Uterus (tissue), 2 donors: ENCODE data around the gene PNCK.

Experiments
- POLR2A ChIP-seq, 2 donors: fragments of 450-650 bp; IDR thresholded peaks; one replicate each; pipeline ENCODE4 v1.6.1; 2016; ENCODE audit warnings: antibody characterized with exemption in 2 of 2, mild to moderate bottlenecking in 1 of 2, moderate library complexity in 1 of 2
- TF ChIP-seq, protein P1 (sequence below), 4 experiments: fragments of 200-600 bp in 2 of 4; fragments of 450-650 bp in 2 of 4; sonication (generic) in 2 of 4; IDR thresholded peaks; one replicate each; pipeline ENCODE4 v1.5.1; 2016 to 2019; ENCODE audit warnings: antibody characterized with exemption in 4 of 4, mild to moderate bottlenecking in 2 of 4, moderate library complexity in 1 of 4

DNA sequence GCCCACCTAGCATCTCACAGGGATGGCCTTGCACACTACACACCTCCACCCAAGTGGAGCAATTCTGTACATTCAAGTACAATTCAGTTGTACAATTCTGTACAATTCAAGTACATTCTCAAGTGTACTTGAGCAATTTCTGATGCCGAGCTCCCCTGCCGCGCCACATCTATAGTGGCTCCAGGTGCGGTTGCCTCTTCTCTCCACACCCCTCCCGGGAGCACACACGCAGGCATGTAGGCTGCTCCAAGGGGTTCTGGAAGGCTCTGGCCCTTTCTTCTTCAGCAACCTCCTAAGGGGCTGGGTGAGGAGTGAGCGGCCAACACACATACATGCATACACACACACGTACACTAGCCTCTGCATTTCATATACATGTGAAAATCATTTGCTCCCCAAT is 45.5 kb downstream of the PNCK start:
- TF ChIP-seq, protein P1, sequence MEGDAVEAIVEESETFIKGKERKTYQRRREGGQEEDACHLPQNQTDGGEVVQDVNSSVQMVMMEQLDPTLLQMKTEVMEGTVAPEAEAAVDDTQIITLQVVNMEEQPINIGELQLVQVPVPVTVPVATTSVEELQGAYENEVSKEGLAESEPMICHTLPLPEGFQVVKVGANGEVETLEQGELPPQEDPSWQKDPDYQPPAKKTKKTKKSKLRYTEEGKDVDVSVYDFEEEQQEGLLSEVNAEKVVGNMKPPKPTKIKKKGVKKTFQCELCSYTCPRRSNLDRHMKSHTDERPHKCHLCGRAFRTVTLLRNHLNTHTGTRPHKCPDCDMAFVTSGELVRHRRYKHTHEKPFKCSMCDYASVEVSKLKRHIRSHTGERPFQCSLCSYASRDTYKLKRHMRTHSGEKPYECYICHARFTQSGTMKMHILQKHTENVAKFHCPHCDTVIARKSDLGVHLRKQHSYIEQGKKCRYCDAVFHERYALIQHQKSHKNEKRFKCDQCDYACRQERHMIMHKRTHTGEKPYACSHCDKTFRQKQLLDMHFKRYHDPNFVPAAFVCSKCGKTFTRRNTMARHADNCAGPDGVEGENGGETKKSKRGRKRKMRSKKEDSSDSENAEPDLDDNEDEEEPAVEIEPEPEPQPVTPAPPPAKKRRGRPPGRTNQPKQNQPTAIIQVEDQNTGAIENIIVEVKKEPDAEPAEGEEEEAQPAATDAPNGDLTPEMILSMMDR (IDR thresholded peaks at IDR 0.05): no peak
- no peak for TF ChIP-seq POLR2A (IDR thresholded peaks at IDR 0.05)
